Superior temporal gyrus (tissue), 1 donor: ENCODE results near the gene ATIC.

Experiments
- DNase-seq: peaks from one replicate; pipeline ENCODE4 v3.0.0-alpha.2; 2016; ENCODE audit errors: extremely low spot score

Gene ATIC

GRCh38 chr2:215399067-215399716 is 87.3 kb downstream of the ATIC start:
- DNase-seq = no peak
